ENCODE measurements around the gene BMP4.

Gene BMP4

GRCh38 chr14:53900499-53900898 lies 56.1 kb downstream of the BMP4 start:
- Mint-ChIP-seq H3K36me3 (ENCODE audit: low read depth) (no peaks in the 10 kb centered on the region), H3K4me1 (ENCODE audit: low read depth) (no peaks in the 10 kb centered on the region), H3K9me3 (peaks cover 6% of the 10 kb centered on the region), H3K4me3 (no peak overlapping the region), H3K27me3 (peaks cover 4% of the 10 kb centered on the region), H3K27ac (no peak overlapping the region)
